Measurements from ENCODE around the gene ZNF836. TPM values are rescaled to one million over a fixed set of nuclear protein-coding genes. Genes with fewer than 3 reads are reported as not detected.

Gene ZNF836
- polyA plus RNA-seq, 1 donor from 2014 or later: 24.5 TPM

DNA sequence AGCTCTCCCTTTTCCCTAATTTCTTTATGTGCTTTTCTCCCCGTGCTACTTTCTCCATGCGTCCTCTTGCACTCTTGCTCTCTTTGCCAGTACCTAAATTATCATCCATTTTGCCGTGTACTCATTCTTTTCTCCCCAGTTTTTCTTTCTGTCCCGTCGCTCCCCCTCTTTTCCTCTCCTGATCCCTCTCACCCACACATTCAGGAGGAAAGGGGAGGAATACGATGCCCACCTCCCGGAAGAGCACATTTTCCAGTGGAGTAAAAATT lies 32.5 kb downstream of the ZNF836 start:
- H3K9me3 ChIP-seq (ENCODE audit: low read length): peaks cover 14% of the 10 kb centered on the region
- peak overlapping the region; percentile 52 for H3K4me2 ChIP-seq (ENCODE audit: low read length)
- TF ChIP-seq, protein P1, sequence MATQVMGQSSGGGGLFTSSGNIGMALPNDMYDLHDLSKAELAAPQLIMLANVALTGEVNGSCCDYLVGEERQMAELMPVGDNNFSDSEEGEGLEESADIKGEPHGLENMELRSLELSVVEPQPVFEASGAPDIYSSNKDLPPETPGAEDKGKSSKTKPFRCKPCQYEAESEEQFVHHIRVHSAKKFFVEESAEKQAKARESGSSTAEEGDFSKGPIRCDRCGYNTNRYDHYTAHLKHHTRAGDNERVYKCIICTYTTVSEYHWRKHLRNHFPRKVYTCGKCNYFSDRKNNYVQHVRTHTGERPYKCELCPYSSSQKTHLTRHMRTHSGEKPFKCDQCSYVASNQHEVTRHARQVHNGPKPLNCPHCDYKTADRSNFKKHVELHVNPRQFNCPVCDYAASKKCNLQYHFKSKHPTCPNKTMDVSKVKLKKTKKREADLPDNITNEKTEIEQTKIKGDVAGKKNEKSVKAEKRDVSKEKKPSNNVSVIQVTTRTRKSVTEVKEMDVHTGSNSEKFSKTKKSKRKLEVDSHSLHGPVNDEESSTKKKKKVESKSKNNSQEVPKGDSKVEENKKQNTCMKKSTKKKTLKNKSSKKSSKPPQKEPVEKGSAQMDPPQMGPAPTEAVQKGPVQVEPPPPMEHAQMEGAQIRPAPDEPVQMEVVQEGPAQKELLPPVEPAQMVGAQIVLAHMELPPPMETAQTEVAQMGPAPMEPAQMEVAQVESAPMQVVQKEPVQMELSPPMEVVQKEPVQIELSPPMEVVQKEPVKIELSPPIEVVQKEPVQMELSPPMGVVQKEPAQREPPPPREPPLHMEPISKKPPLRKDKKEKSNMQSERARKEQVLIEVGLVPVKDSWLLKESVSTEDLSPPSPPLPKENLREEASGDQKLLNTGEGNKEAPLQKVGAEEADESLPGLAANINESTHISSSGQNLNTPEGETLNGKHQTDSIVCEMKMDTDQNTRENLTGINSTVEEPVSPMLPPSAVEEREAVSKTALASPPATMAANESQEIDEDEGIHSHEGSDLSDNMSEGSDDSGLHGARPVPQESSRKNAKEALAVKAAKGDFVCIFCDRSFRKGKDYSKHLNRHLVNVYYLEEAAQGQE (IDR thresholded peaks at IDR 0.05; ENCODE audit: borderline replicate concordance): peak; percentile 9
- no peak for TF ChIP-seq SMC3 (conservative IDR thresholded peaks at IDR 0.05; ENCODE audit: poor library complexity)
- TF ChIP-seq MXI1 (conservative IDR thresholded peaks at IDR 0.05; ENCODE audit: poor library complexity, severe bottlenecking): peak; percentile 66
- peak overlapping the region; percentile 94 for H3K27ac ChIP-seq (ENCODE audit: low read length)
- H4K20me1 ChIP-seq (ENCODE audit: insufficient read depth): no peaks in the 10 kb centered on the region
- no peaks in the 10 kb centered on the region for H3K9me2 ChIP-seq (ENCODE audit: insufficient read depth, low read length)
- H3K27me3 ChIP-seq (ENCODE audit: insufficient read depth, low read depth, low read length): no peaks in the 10 kb centered on the region
- H3F3A ChIP-seq (ENCODE audit: insufficient read depth, low read length, poor library complexity, severe bottlenecking): no peaks in the 10 kb centered on the region
- peak overlapping the region; percentile 86 for H3K9ac ChIP-seq (ENCODE audit: low read length)
- H3K36me3 ChIP-seq (ENCODE audit: insufficient read depth, low read length): peaks cover 7% of the 10 kb centered on the region
- peak overlapping the region; percentile 89 for H3K4me3 ChIP-seq (ENCODE audit: low read length)
- H2AFZ ChIP-seq (ENCODE audit: low read depth, low read length): peak overlapping the region; percentile 62
- peaks cover 29% of the 10 kb centered on the region for H3K79me2 ChIP-seq (replicated peaks; ENCODE audit: insufficient read depth, low read length)

GRCh38 chr19:52138278-52138982 lies 33.0 kb downstream of the ZNF836 start:
- Histone ChIP-seq H3F3A (ENCODE audit: insufficient read depth, low read length, poor library complexity, severe bottlenecking) (no peaks in the 10 kb centered on the region), H3K9me2 (ENCODE audit: insufficient read depth, low read length) (no peaks in the 10 kb centered on the region), H3K27me3 (ENCODE audit: insufficient read depth, low read depth, low read length) (no peaks in the 10 kb centered on the region), H4K20me1 (ENCODE audit: insufficient read depth) (no peaks in the 10 kb centered on the region), H3K9me3 (ENCODE audit: low read length) (peaks cover 18% of the 10 kb centered on the region), H3K9ac (ENCODE audit: low read length) (peak overlapping the region; percentile 86), H3K79me2 (replicated peaks; ENCODE audit: insufficient read depth, low read length) (peaks cover 31% of the 10 kb centered on the region), H2AFZ (ENCODE audit: low read depth, low read length) (peak overlapping the region; percentile 62), H3K4me3 (ENCODE audit: low read length) (peak overlapping the region; percentile 89), H3K27ac (ENCODE audit: low read length) (peak overlapping the region; percentile 94), H3K4me2 (ENCODE audit: low read length) (peak overlapping the region; percentile 72), H3K36me3 (ENCODE audit: insufficient read depth, low read length) (peaks cover 7% of the 10 kb centered on the region)
- TF ChIP-seq MXI1 (conservative IDR thresholded peaks at IDR 0.05; ENCODE audit: poor library complexity, severe bottlenecking): peak; percentile 91
- peak; percentile 60 for TF ChIP-seq TAF1 (IDR thresholded peaks at IDR 0.05; ENCODE audit: low read depth)
- no peak for TF ChIP-seq EP300 (conservative IDR thresholded peaks at IDR 0.05; ENCODE audit: poor library complexity, severe bottlenecking)
- TF ChIP-seq EZH2 (IDR thresholded peaks at IDR 0.05; ENCODE audit: borderline replicate concordance, insufficient read depth, low read length, poor library complexity, severe bottlenecking): no peak
- no peak for TF ChIP-seq RAD21 (conservative IDR thresholded peaks at IDR 0.05)
- TF ChIP-seq, protein P1 (IDR thresholded peaks at IDR 0.05; ENCODE audit: borderline replicate concordance): peak; percentile 92
- peak; percentile 71 for TF ChIP-seq POLR2AphosphoS5 (IDR thresholded peaks at IDR 0.05)
- TF ChIP-seq SMC3 (conservative IDR thresholded peaks at IDR 0.05; ENCODE audit: poor library complexity): no peak
